NCI-H2196 (cell line): ENCODE data around the gene STX12.
A peak's percentile ranks its signal among the peaks of the same experiment; 100 is the strongest.
"Not testable (repeated sequence)": the region's sequence is repeated elsewhere in the genome, so short reads cannot be mapped to it uniquely, and the experiment has no call there.

Experiments used
- DNase-seq: peaks from one replicate; lab custom pipeline; 2025; ENCODE audit not compliant: unreplicated experiment; lab: John Stamatoyannopoulos, UW

Gene STX12

DNA sequence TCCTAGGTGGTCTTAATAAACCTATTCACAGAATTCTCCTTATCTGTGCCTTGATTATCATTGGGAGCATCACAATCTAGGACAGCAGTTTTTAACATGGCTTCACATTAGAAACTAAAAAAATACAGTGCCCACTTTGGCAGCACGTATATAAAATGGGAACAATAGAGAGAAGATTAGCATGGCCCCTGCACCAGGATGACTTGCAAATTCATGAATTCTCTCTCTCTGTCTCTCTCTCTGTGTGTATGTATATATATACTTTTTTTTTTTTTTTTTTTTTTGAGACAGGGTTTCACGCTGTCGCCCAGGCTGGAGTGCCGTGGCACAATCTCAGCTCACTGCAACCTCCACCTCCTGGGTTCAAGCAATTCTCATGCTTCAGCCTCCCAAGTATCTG lies 51.4 kb downstream of the STX12 start:
- DNase-seq = no peak

DNA sequence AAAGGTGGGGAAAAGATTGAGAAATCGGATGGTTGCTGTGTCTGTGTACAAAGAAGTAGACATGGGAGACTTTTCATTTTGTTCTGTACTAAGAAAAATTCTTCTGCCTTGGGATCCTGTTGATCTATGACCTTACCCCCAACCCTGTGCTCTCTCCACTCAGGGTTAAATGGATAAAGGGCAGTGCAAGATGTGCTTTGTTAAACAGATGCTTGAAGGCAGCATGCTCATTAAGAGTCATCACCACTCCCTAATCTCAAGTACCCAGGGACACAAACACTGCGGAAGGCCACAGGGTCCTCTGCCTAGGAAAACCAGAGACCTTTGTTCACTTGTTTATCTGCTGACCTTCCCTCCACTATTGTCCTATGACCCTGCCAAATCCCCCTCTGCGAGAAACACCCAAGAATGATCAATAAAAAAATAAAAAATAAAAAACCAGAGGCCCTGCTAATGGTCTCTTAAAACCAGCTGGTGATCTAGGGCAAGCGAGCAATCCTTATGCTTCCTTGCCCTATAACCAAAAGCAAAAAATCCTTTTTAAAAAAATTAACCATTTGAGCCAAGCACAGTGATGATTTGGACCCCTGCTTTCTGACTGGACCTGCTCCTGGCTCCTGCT lies 56.4 kb downstream of the STX12 start:
- not testable (repeated sequence) for DNase-seq

DNA sequence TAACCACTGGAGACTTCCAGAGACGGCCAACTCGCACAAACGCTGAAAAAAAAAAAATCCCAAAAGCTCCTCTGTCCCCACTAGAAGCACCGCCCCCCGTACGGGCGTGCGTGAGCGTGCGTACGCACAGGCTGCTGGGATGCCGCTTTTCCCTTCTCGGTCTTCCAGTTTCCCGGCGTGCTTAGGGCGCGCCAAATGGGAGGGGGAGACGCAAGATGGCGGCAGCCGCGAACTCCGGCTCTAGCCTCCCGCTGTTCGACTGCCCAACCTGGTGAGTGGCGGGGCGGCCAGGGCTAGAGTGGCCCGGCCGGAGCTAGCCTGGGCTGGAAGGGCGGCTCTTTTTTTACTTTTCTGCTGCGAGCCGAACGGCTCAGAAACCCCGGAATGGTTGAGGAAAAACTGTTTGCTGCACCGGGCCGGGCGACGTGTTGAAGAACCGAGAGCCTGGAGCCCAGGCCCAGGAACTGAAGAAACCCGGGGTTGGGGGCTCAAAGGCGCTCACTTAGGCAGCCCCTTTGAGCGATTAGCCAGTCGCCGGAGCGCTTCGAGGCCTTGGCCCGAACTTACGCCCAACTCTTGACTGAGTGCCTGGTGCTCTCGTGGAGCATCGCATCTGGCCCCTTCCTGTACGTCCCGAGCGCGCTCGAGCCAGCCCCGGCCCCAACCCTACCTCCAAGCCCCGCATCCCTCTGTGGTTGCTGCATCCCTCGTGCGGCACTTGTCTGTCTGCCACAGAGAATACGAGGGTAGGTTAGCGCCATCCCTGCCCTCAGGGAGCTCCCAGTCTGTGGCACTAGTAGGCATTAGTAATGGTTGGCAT lies 57.8 kb downstream of the STX12 start, which contains the start of gene PPP1R8:
PPP1R8 (plus strand) TSS at position 162 of the 820 bp plus-strand sequence; CDS start at position 216, 54 bp downstream.
- DNase-seq = peak; percentile 96

DNA sequence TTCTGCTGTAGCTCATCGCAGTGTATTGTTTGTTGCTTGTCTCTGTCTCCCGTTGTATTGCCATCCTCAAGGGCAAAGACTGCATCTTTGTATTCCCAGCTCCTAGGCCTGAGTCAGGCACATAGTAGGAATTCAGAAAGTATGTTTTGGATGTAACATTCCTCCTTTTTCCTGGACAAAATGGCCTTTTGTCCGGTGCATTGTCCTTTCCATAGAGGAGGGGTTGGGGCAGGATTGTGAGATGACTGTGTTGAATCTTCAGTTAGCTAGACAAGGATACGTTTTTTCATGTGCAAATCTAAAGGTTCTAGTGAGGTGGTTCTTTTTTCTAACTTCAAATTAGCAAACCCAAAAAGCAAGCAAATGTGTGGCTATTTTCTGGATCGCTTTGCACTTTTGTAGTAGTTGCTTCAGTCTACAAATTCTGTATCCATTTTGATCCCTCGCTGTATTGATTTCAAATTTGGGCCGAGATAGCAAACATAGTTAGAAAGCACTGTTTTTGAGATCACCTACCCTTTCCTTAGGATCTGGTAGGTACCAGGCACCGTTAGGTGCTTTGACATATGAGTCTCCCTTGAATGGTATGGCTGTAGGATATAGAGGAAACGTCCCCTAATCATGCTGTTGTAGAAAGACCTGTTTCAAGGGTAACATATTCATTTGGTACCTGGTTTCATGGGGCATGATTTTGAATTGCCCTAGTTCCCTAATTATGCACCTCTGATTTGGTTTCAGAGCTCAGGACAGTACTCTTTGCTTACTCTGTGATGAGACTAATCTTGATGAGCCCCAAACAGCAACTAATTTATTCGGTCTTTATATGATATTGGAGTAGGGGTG lies 58.8 kb downstream of the STX12 start:
- no peak for DNase-seq

DNA sequence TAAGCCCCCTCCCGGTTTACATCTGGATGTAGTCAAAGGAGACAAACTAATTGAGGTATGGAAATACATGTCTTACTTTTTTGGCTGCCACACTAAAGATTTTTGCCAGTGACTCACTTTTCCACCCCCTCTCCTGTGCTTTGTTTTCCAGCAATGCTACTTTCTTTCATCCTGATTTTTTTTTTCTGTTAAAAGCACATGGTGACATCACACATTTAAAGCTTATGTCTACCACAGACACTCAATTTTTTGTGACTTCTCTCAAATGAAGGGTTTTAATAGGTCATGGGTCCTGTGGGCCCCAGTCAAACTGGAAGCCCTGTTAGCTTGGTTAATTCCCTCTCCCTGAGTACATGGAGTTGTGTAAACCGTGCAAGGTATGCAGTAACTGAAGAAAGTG lies 59.7 kb downstream of the STX12 start:
- no peak for DNase-seq

DNA sequence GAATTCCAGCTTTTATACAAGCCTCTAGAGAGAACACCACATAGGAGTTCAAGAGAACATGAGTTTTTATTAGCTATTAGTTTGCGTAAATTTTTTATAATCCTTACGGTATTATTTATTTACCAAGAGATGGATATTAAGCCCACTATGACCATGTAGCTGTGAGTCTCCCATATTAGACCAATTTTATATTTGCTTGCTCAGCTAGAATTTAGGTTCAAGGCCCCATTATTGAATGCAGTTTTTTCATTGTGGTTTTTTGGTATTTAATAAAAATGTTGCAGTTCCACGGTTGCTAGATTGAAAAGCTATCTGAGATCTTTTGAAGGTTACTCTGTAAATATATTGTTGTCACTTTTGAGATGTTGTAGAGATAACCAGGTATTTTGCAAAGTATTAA lies 60.5 kb downstream of the STX12 start:
- no peak for DNase-seq

DNA sequence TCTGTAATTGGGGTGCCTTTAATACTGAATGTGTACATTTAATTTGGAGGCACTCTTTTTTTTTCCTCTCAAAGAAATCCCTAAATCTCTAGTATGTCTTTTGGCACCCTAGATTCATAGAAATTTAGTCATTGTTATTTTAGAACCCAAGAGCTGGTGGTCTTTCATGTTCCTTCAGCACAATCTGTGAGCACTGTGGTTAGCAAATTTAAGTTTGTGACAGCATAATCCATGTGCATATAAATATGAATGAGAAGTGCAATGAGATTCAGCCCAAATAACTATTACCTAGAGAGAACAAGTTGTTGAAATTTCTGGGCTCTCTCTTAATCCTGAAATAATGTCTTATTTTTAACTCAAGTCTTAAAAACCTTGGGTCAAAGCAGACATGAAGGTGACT lies 62.0 kb downstream of the STX12 start:
- DNase-seq = no peak

DNA sequence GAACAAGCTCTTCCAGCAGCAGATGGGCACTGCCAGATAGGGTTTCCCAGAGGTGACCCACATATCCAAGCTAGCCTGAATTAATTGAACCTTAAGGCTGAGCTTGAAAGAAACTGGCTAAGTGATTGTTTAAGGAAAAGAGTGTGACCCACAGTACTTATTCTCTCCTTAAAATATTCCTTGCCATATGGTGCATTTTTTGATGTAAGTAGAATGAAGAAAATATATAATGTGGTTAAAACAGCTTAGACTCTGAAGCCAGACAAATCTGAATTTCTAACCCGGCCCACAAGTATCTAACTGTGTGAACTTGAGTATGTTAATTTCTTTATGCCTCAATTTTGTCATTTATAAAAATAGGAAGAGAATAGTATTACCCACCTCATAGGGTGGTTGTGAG lies 62.5 kb downstream of the STX12 start:
- DNase-seq = no peak

DNA sequence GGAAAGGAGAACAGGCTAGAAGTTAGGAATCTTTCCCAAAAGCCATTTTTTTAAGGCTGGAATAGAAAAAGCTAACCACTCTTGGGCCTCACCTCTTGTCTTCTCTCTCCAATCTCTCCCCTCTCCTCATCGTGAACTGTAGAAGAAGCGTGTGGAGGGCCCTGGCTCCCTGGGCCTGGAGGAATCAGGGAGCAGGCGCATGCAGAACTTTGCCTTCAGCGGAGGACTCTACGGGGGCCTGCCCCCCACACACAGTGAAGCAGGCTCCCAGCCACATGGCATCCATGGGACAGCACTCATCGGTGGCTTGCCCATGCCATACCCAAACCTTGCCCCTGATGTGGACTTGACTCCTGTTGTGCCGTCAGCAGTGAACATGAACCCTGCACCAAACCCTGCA lies 76.9 kb downstream of the STX12 start:
- no peak for DNase-seq

DNA sequence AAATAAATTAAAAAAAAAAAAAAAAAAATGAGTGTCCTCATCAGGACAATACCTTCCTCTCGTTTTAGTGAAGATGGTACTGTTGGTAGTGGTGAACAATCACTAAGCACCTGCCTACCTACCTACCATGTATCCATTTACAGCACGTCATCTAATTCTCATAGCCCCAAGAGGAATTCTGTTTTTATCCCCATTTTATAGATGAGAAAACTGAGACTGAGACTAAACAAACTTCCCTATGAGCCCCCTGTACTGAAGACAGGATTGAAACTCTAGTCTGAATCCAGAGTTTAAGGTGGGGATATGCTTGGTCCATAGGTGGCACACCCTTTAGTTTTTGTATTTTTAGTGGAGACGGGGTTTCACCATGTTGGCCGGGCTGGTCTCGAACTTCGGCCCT lies 82.1 kb downstream of the STX12 start:
- no peak for DNase-seq

DNA sequence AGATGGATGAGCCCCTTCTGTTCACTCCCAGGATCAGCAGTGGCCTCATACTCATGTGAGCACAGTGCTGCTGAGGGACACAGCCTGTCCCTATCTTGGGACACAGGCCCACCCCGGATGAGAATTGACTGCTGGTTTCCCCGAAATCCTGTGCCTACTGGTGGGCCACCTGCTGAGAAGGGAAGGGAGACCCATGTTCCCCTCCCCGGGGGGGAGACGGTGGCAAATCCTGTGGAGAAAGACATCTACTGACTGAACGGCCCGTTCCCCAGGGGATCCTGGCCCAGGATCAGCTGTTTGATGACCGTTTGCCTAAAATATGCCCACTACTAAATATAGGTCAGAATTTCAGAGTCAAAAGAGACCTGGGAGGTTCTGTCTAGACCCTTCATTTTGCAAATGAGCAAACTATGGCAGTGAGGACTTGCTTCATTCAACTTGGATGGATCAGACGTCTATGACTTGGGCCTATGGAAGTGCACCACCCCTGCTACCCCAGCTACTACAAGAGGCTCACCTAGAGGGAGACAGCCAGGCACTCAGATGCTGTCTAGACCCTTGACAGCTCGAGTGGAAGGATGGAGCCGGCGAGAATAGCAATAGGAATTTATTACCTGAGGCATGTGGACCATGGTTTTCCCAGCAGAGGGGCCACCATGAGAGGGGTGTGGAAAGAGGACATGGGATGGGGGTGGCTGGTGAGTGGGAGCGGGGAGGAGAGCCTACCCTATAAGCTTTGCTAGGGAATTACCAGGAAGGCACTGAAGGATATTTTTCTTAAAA lies 83.7 kb downstream of the STX12 start:
- no peak for DNase-seq

DNA sequence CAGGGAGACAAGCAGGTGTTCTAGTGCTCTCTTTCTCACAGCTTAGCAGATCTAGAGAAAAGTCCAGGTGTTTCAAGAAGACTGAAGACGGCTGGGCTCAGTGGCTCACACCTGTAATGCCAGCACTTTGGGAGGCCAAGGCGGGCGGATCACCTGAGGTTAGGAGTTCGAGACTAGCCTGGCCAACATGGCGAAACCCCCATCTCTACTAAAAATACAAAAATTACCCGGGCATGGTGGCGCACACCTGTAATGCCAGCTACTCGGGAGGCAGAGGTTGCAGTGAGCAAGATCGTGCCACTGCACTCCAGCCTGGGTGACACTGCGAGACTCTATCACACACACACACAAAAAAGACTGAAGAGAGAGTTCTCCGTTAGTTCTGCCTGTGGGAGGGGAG lies 84.5 kb downstream of the STX12 start:
- DNase-seq = not testable (repeated sequence)

DNA sequence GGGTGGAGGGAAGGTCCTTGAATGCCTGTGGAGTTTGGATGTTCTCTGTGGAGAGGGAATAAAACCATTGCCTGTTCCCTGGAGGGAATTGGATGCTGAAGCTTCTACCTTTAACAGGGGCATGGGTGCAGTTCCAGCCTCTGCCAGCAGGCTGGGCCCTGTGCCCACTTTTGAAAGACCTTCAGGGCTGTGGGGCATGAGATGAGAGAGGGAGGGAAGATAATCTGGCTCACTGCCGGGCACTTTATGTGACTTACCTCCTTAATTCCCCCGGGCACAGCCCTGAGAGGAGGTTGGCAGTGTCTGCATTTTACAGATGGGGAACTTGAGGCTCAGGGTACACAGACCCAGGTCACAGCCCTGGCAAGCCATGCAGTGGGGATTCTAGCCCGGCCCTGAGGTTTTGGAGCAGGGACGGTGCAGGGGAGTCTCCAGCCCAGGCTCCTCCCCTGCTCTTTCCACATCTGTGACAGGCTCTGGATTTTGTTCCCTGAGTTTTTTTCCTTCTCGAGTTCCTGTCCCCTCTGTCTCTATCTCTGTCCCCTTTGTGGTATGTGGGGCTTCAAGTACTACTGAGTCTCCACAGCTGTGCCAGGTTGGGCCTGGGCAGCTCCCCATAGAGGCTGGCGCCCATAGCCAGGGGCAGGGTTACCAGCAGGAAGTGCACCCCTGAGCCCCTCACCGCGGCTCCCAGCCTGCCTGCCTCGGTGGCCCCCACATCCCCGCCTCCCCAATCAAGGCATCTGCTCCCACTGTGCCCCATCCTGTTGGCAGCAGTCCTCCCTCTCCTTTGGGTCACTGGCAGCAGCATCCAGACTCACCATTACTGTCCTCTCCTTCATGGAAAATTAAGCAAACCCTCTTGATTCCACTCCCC lies 85.3 kb downstream of the STX12 start:
- DNase-seq = peak; percentile 90

DNA sequence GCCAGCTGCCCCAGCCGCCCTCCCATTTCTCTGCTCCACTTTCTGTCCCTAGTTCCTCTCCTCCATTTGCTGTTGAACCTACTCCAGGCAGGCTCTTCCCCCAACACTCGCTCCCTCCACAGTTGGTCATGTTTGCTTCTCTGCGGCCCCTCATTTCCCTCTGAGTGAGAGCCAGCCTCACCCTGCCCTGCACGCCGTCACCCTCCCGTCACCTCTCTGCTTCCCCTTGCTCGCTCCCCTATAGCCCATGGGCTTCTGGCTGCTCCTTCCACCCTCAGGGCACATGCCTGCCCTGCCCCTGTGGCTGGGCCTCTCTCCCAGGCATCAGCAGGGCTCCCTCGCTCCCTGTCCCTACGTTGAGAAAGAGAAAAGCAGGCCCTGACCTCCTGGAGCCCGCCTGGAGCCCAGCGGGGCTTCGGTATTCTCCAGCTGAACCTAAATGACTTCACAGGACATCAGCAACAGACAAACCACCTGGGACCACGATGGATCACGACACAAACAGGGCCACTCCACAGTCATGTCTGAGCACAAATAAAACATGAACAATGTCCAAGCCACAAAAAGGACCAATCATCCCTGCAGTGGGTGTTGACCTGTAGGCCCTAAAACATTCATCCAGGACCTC lies 86.0 kb downstream of the STX12 start:
- DNase-seq = no peak

DNA sequence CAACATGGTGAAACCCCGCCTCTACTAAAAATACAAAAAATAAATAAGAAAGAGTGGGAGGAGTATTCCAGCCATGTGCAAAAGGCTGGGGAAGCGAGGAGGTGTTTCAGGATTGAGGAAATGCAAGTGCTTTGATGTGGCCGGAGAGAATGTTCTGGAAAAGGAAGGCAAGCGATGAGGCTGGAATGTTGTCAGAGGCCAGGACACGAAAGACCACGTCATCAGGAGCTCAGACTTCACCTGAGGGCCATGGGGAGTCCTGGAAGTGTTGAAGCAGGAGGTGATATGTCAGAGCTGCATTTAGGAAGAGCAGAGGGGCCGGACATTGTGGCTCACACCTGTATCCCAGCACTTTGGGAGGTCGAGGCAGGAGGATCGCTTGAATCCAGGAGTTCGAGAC lies 88.4 kb downstream of the STX12 start:
- DNase-seq = no peak

DNA sequence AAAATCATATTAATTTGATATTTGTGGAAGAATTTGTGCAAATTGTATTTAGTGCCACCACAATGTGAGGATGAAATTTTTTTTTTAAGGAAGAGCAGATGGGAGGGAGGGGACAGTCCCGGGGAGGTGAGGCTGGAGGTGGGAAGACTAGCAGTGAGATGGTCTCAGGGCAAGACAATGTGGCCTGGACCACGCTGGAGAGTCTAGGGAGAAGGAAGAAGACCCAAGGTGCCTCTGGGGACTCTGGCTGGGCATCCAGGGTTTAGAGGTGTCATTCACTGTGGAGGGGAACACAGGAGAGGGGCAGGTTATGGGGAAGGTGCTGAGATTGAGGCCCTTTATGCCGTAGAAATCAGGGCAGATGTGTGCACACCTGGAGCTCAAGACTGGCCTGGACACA lies 89.0 kb downstream of the STX12 start:
- no peak for DNase-seq

DNA sequence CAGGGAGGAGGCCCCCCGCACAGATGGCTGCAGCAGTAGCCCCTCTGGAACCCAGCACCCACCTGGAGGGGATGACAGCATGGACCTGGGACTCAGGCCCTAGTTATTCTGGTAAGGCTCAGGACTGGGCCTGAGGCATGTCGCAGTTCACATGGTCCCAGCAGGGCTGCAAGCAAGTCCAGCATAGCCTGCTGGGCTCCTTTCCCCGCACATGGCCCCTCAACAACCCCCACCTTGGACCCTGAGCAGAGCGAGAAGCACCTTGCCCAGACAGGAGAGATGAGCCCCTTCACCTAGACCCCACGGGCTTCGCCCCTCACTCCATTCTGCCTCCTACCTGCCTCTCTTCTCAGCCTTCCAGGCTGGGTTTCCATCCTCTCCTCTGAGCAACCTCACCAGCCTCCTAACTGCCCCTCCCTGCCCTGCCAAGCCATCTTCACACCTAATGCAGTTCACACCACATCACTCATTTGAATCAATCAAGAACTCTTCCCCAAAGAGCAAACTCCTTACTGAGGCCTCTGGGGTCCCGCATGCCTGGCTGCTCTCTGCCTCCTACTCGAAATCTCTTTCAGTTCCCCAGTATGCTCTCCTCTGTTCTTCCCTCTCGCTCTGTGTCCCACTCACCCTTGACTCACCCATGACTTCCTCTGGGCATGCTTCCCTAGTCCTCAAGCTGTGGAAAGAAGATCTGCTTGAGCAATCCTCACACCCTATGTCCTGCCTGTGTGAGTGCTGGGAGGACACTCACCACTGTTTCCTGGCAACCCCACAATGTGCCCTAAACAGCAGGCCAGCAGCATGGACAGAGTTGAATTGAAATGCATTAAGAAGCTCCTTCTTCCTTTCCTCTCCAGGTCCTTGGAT lies 89.9 kb downstream of the STX12 start:
- peak; percentile 62 for DNase-seq

DNA sequence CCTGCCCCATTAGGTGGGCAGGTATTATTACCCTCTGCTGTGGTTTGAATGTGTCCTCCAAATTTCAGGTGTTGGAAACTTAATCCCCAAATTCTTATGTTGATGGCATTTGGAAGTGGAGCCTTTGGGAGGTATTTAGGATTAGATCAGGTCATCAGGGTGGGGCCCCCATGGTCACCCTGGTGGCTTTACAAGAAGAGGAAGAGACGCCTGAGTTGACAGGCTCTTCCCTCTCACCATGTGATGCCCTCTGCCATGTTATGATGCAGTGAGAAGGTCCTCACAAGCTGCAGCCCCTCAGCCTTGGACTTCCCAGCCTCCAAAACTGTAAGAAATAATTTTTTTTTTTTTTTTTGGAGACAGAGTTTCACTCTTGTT lies 90.5 kb downstream of the STX12 start:
- no peak for DNase-seq
